H9 (cell line): ENCODE data around the gene ZFY. TPM values are rescaled to one million over a fixed set of nuclear protein-coding genes. Genes with fewer than 3 reads are reported as not detected.
"Not testable (repeated sequence)": the region's sequence is repeated elsewhere in the genome, so short reads cannot be mapped to it uniquely, and the experiment has no call there.

Source experiments
- DNase-seq: peaks from one replicate; pipeline ENCODE4 v3.0.0-alpha.2; 2017
- H2AFZ ChIP-seq: one replicate; pipeline ENCODE4 v1.6.1; 2013; ENCODE audit warnings: mild to moderate bottlenecking, low read length, control low read depth, moderate library complexity
- H2AK5ac ChIP-seq: 2 replicates; pipeline ENCODE4 v1.6.1; 2013; ENCODE audit warnings: low read length, control low read depth, mixed read lengths; ENCODE audit not compliant: insufficient read length
- H2BK120ac ChIP-seq: one replicate; pipeline ENCODE4 v1.6.1; 2013; ENCODE audit warnings: low read depth, mild to moderate bottlenecking, low read length, control low read depth, inconsistent platforms; ENCODE audit not compliant: poor library complexity, severe bottlenecking
- H2BK12ac ChIP-seq: 2 replicates; pipeline ENCODE4 v1.6.1; 2013; ENCODE audit warnings: low read length, control low read depth, mixed read lengths, low read depth; ENCODE audit not compliant: insufficient read length
- H2BK15ac ChIP-seq: 2 replicates; pipeline ENCODE4 v1.6.1; 2013; ENCODE audit warnings: low read depth, low read length, control low read depth
- H2BK20ac ChIP-seq: one replicate; pipeline ENCODE4 v1.6.1; 2013; ENCODE audit warnings: low read depth, mild to moderate bottlenecking, low read length, control low read depth, inconsistent platforms; ENCODE audit not compliant: poor library complexity, severe bottlenecking
- H2BK5ac ChIP-seq: 2 replicates; pipeline ENCODE4 v1.6.1; 2013; ENCODE audit warnings: low read length, control low read depth, mixed read lengths; ENCODE audit not compliant: insufficient read length
- H3K14ac ChIP-seq: 2 replicates; pipeline ENCODE4 v1.6.1; 2013; ENCODE audit warnings: low read length, control low read depth; ENCODE audit not compliant: insufficient read depth
- H3K18ac ChIP-seq: 2 replicates; pipeline ENCODE4 v1.6.1; 2013; ENCODE audit warnings: low read depth, mild to moderate bottlenecking, mixed read lengths, low read length, control low read depth; ENCODE audit not compliant: insufficient read length
- H3K23ac ChIP-seq: 2 replicates; pipeline ENCODE4 v1.6.1; 2013; ENCODE audit warnings: low read length, control low read depth, mixed read lengths, low read depth; ENCODE audit not compliant: insufficient read length
- H3K23me2 ChIP-seq: 2 replicates; pipeline ENCODE4 v1.6.1; 2013; ENCODE audit warnings: low read depth, mild to moderate bottlenecking, mixed read lengths, low read length, control low read depth; ENCODE audit not compliant: insufficient read length, poor library complexity, severe bottlenecking
- H3K27ac ChIP-seq: 2 replicates; pipeline ENCODE4 v1.5.1; 2013; ENCODE audit warnings: low read length, control low read depth, mixed read lengths, low read depth; ENCODE audit not compliant: insufficient read length
- H3K27me3 ChIP-seq: 2 replicates; pipeline ENCODE4 v1.6.1; 2013; ENCODE audit warnings: low read length, control low read depth, inconsistent platforms; ENCODE audit not compliant: insufficient read depth
- H3K4ac ChIP-seq: 2 replicates; pipeline ENCODE4 v1.6.1; 2013; ENCODE audit warnings: low read depth, mild to moderate bottlenecking, control low read depth, inconsistent platforms, low read length, moderate library complexity
- H3K4me1 ChIP-seq: 2 replicates; pipeline ENCODE4 v1.6.1; 2013; ENCODE audit warnings: low read length, control low read depth, inconsistent platforms; ENCODE audit not compliant: insufficient read depth
- H3K4me2 ChIP-seq: 2 replicates; pipeline ENCODE4 v1.6.1; 2013; ENCODE audit warnings: low read length, control low read depth, mixed read lengths; ENCODE audit not compliant: insufficient read length, insufficient read depth
- H3K56ac ChIP-seq: 2 replicates; pipeline ENCODE4 v1.6.1; 2013; ENCODE audit warnings: low read depth, mild to moderate bottlenecking, mixed read lengths, low read length, control low read depth; ENCODE audit not compliant: insufficient read length
- H3K79me1 ChIP-seq: 2 replicates; pipeline ENCODE4 v1.6.1; 2013; ENCODE audit warnings: low read depth, mild to moderate bottlenecking, moderate library complexity, low read length, control low read depth, inconsistent platforms; ENCODE audit not compliant: insufficient read depth, poor library complexity, severe bottlenecking
- H3K79me2 ChIP-seq: 2 replicates; pipeline ENCODE4 v1.6.1; 2013; ENCODE audit warnings: low read length, control low read depth, inconsistent platforms; ENCODE audit not compliant: insufficient read depth
- H3K9ac ChIP-seq: 2 replicates; pipeline ENCODE4 v1.6.1; 2013; ENCODE audit warnings: low read length, control low read depth, mixed read lengths; ENCODE audit not compliant: insufficient read length; ENCODE audit errors: extremely low read depth
- H3K9me3 ChIP-seq: one replicate; pipeline ENCODE4 v1.6.1; 2013; ENCODE audit warnings: low read depth, low read length, inconsistent platforms; ENCODE audit not compliant: control insufficient read depth
- H3T11ph ChIP-seq: one replicate; pipeline ENCODE4 v1.6.1; 2013; ENCODE audit warnings: mild to moderate bottlenecking, low read length, control low read depth, inconsistent platforms
- H4K20me1 ChIP-seq: one replicate; pipeline ENCODE4 v1.6.1; 2013; ENCODE audit not compliant: control insufficient read depth, insufficient read length, insufficient read depth
- H4K5ac ChIP-seq: 2 replicates; pipeline ENCODE4 v1.6.1; 2013; ENCODE audit warnings: low read depth, mild to moderate bottlenecking, mixed read lengths, low read length, control low read depth; ENCODE audit not compliant: insufficient read length
- H4K8ac ChIP-seq: replicated peaks from 2 replicates; pipeline ENCODE4 v1.6.1; 2013; ENCODE audit warnings: low read length, control low read depth, mixed read lengths, low read depth; ENCODE audit not compliant: insufficient read length
- H4K91ac ChIP-seq: 2 replicates; pipeline ENCODE4 v1.6.1; 2013; ENCODE audit warnings: low read depth, mild to moderate bottlenecking, moderate library complexity, mixed read lengths, low read length, control low read depth; ENCODE audit not compliant: insufficient read length
- H3K27ac Mint-ChIP-seq, 3 experiments: 2 replicates in 2 of 3; 3 replicates in 1 of 3; pipeline ENCODE4 v1.8.0; 2020 to 2021; ENCODE audit warnings: mixed read lengths in 3 of 3, mild to moderate bottlenecking in 1 of 3, moderate library complexity in 1 of 3
- H3K27me3 Mint-ChIP-seq: 2 replicates; pipeline ENCODE4 v1.8.0; 2021; ENCODE audit warnings: low read depth, mild to moderate bottlenecking, moderate library complexity, mixed read lengths
- H3K36me3 Mint-ChIP-seq, 3 experiments: 2 replicates in 2 of 3; 3 replicates in 1 of 3; pipeline ENCODE4 v1.8.0; 2020 to 2021; ENCODE audit warnings: low read depth in 3 of 3, mixed read lengths in 3 of 3; ENCODE audit not compliant: insufficient read depth in 1 of 3
- H3K4me1 Mint-ChIP-seq, 2 experiments: 2 replicates each; pipeline ENCODE4 v1.8.0; 2020; ENCODE audit warnings: mixed read lengths in 2 of 2
- H3K4me3 Mint-ChIP-seq, 2 experiments: 2 replicates in 1 of 2; 3 replicates in 1 of 2; pipeline ENCODE4 v1.8.0; 2020 to 2021; ENCODE audit warnings: mild to moderate bottlenecking in 2 of 2, mixed read lengths in 2 of 2, moderate library complexity in 1 of 2
- H3K9me3 Mint-ChIP-seq, 2 experiments: 2 replicates in 1 of 2; 3 replicates in 1 of 2; pipeline ENCODE4 v1.8.0; 2020; ENCODE audit warnings: mild to moderate bottlenecking in 2 of 2, mixed read lengths in 2 of 2, moderate library complexity in 1 of 2
- CTCF ChIP-seq: fragments of 200-600 bp; sonication (generic); conservative IDR thresholded peaks from 3 replicates; pipeline ENCODE4 v1.8.0; 2021; ENCODE audit warnings: antibody characterized with exemption, mild to moderate bottlenecking
- WGBS: extraction: QIAGEN DNeasy Blood & Tissue Kit; methylation state at CpG from one replicate; pipeline ENCODE4 v1.1.7; 2013; ENCODE audit warnings: missing lambda C conversion rate, low lambda C conversion rate, mixed read lengths; ENCODE audit not compliant: insufficient read length; ENCODE audit errors: extremely low coverage; 5-methylcytosine and 5-hydroxymethylcytosine counted together
- total RNA-seq: library from RNA; stranded (reverse); gene quantifications from 2 replicates; pipeline ENCODE4 v1.2.1, GENCODE V29; 2021

The ZFY gene
- total RNA-seq, 1 experiment from 2014 or later = not detected

- Histone ChIP-seq H4K8ac (no peak overlapping the region), H3K56ac (no peak overlapping the region), H3K4me2 (no peak overlapping the region), H2BK12ac (no peak overlapping the region), H3K4ac (no peak overlapping the region), H3K18ac (no peak overlapping the region), H3K79me1 (no peaks in the 10 kb centered on the region), H3K27me3 (no peaks in the 10 kb centered on the region), H3K9me3 (no peaks in the 10 kb centered on the region), H2BK15ac (no peak overlapping the region), H3K23me2 (no peaks in the 10 kb centered on the region), H3K9ac (no peak overlapping the region), H2BK120ac (no peak overlapping the region), H3K79me2 (no peaks in the 10 kb centered on the region), H2BK20ac (no peak overlapping the region), H3K4me1 (no peaks in the 10 kb centered on the region), H4K91ac (no peak overlapping the region), H2AFZ (no peak overlapping the region), H3T11ph (no peak overlapping the region), H4K20me1 (no peaks in the 10 kb centered on the region), H3K14ac (no peak overlapping the region), H4K5ac (no peak overlapping the region), H3K23ac (no peak overlapping the region), H2AK5ac (no peak overlapping the region), H2BK5ac (no peak overlapping the region), H3K27ac (no peak overlapping the region)
- WGBS = no CpG with 5 or more reads among the region's 5 CpGs
- TF ChIP-seq CTCF = no peak
- no peak overlapping the region for H3K4me3 Mint-ChIP-seq
- no peaks in the 10 kb centered on the region for H3K27me3 Mint-ChIP-seq
- no peaks in the 10 kb centered on the region for H3K4me1 Mint-ChIP-seq
- H3K27ac Mint-ChIP-seq = no peak overlapping the region
- H3K36me3 Mint-ChIP-seq = no peaks in the 10 kb centered on the region
- no peak for DNase-seq
- no peaks in the 10 kb centered on the region for H3K9me3 Mint-ChIP-seq
These were observed 68.7 kb downstream of the ZFY start for GRCh38 chrY:3003846-3004245.

GRCh38 chrY:3006031-3006430, 70.8 kb downstream of the ZFY start:
- H3K18ac ChIP-seq, H3K27me3 Mint-ChIP-seq, H2BK5ac ChIP-seq, H3K4me3 Mint-ChIP-seq, H2BK12ac ChIP-seq, H3K4me1 ChIP-seq, H3K27ac Mint-ChIP-seq, H4K8ac ChIP-seq, H3K36me3 Mint-ChIP-seq, H3K4me2 ChIP-seq, H2BK15ac ChIP-seq, H3K56ac ChIP-seq, H3K79me2 ChIP-seq, H3K27me3 ChIP-seq, H4K91ac ChIP-seq, H3K23ac ChIP-seq, H4K20me1 ChIP-seq, H4K5ac ChIP-seq, H2BK120ac ChIP-seq, H3K79me1 ChIP-seq, H3K9ac ChIP-seq, H3K4me1 Mint-ChIP-seq, H3K14ac ChIP-seq, H3K9me3 Mint-ChIP-seq, H3K4ac ChIP-seq, H2BK20ac ChIP-seq, H2AK5ac ChIP-seq, DNase-seq, H3K9me3 ChIP-seq, H3K27ac ChIP-seq, H2AFZ ChIP-seq, H3K23me2 ChIP-seq, H3T11ph ChIP-seq: not testable (repeated sequence)
- WGBS = no CpG with 5 or more reads among the region's 2 CpGs
